D721Med (cell line): ENCODE results near the gene CNTD1.

Source experiments
- DNase-seq: peaks from one replicate; pipeline ENCODE4 v3.0.0; 2011; ENCODE audit warnings: low spot score; ENCODE audit not compliant: insufficient read length
- FAIRE-seq: peaks from 2 replicates; lab custom pipeline; 2011; peaks lifted over from hg19 to GRCh38; lab: Jason Lieb, UNC
- CTCF ChIP-seq: IDR thresholded peaks from 2 replicates; pipeline ENCODE4 v1.5.1; 2012; ENCODE audit warnings: mild to moderate bottlenecking, control low read depth; ENCODE audit not compliant: insufficient read depth; ENCODE audit errors: missing control alignments

Gene CNTD1

GRCh38 chr17:42844271-42844670 is 45.6 kb downstream of the CNTD1 start, which contains the start of gene AOC2:
Gene AOC2, plus strand, starts transcription at chr17:42844580. Its CDS starts 47 bp downstream, at chr17:42844627.
- DNase-seq = no peak
- TF ChIP-seq CTCF = no peak
- no peak for FAIRE-seq

- no peak for TF ChIP-seq CTCF
- DNase-seq = no peak
- FAIRE-seq = no peak
Measured at GRCh38 chr17:42844761-42845555, 46.3 kb downstream of the CNTD1 start.

GRCh38 chr17:42845556-42845917 is 46.9 kb downstream of the CNTD1 start:
- FAIRE-seq (no peak), DNase-seq (no peak)
- TF ChIP-seq CTCF = no peak

GRCh38 chr17:42845918-42846593 is 47.4 kb downstream of the CNTD1 start:
- DNase-seq (no peak), FAIRE-seq (no peak)
- no peak for TF ChIP-seq CTCF

- no peak for TF ChIP-seq CTCF
- no peak for FAIRE-seq
- DNase-seq = no peak
Measured at GRCh38 chr17:42846594-42847280, 48.1 kb downstream of the CNTD1 start.

GRCh38 chr17:42848093-42848492 is 49.4 kb downstream of the CNTD1 start:
- FAIRE-seq = no peak

More at GRCh38 chr17:42848093-42848492, 49.4 kb downstream of the CNTD1 start:
- TF ChIP-seq CTCF = no peak
- DNase-seq = no peak
